Panc1 (cell line): Measurements from ENCODE around the gene RAD1. TPM values are rescaled to one million over a fixed set of nuclear protein-coding genes. Genes with fewer than 3 reads are reported as not detected.

ENCODE experiments used
- ATAC-seq: fragments of 200-7000 bp; cut with Tn5 transposase; 2 replicates; pipeline ENCODE4 v1.9.1; 2020; ENCODE audit warnings: mild to moderate bottlenecking, moderate library complexity
- BruUV-seq: library from RNA; stranded (reverse); fragments of 400-500 nt; replicated peaks from 2 replicates; lab custom pipeline; 2021; lab: Mats Ljungman, UMichigan
- CTCF ChIA-PET: fragments of 300-600 bp; sonication (Branson Sonifier 250); formaldehyde crosslinking; loops from one replicate; lab custom pipeline; 2022; ENCODE audit warnings: antibody characterized with exemption; lab: Charles Lee
- POLR2A ChIA-PET: fragments of 300-600 bp; sonication (Branson Sonifier 250); formaldehyde crosslinking; loops from one replicate; lab custom pipeline; 2022; ENCODE audit warnings: antibody characterized with exemption; lab: Charles Lee
- DNase-seq: peaks from one replicate; pipeline ENCODE4 v3.0.0-alpha.2; 2010; ENCODE audit warnings: low read depth, low spot score
- H3K27ac ChIP-seq: 2 replicates; pipeline ENCODE4 v1.5.1; 2011; ENCODE audit warnings: mild to moderate bottlenecking, low read length, inconsistent platforms
- H3K27me3 ChIP-seq: fragments of 200-500 bp; sonication (Bioruptor generic); 2 replicates; pipeline ENCODE4 v1.6.0; 2014; ENCODE audit warnings: low read length, inconsistent platforms; ENCODE audit not compliant: control insufficient read depth, insufficient read depth
- H3K36me3 ChIP-seq: fragments of 200-500 bp; sonication (Bioruptor generic); 2 replicates; pipeline ENCODE4 v1.5.1; 2014; ENCODE audit warnings: inconsistent platforms, mild to moderate bottlenecking, low read length, moderate library complexity; ENCODE audit not compliant: control insufficient read depth, insufficient read depth
- H3K4me1 ChIP-seq: 2 replicates; pipeline ENCODE4 v1.5.1; 2011; ENCODE audit warnings: inconsistent platforms, mild to moderate bottlenecking, low read length, moderate library complexity; ENCODE audit not compliant: control insufficient read depth, insufficient read depth
- H3K4me3 ChIP-seq, 2 experiments: 2 replicates each; pipeline ENCODE4 v1.5.1; 2011 to 2012; ENCODE audit warnings: low read depth in 2 of 2, low read length in 2 of 2, mild to moderate bottlenecking in 2 of 2, inconsistent platforms in 1 of 2, moderate library complexity in 1 of 2
- H3K9me3 ChIP-seq: fragments of 200-500 bp; sonication (Bioruptor generic); 2 replicates; pipeline ENCODE4 v1.5.1; 2014; ENCODE audit warnings: low read depth, mild to moderate bottlenecking, inconsistent platforms, low read length, moderate library complexity; ENCODE audit not compliant: control insufficient read depth, insufficient read depth
- POLR2AphosphoS5 ChIP-seq: IDR thresholded peaks from 2 replicates; pipeline ENCODE4 v1.6.1; 2012; ENCODE audit warnings: mild to moderate bottlenecking, low read depth, low read length, moderate library complexity
- SIN3A ChIP-seq: IDR thresholded peaks from 2 replicates; pipeline ENCODE4 v1.6.1; 2012; ENCODE audit warnings: low read depth, mild to moderate bottlenecking, low read length, moderate library complexity, borderline replicate concordance; ENCODE audit not compliant: insufficient read depth
- TCF7L2 ChIP-seq: IDR thresholded peaks from 2 replicates; pipeline ENCODE4 v1.6.1; 2011; ENCODE audit warnings: mild to moderate bottlenecking, low read depth, low read length, inconsistent platforms
- in situ Hi-C: cut with HindIII; loops from 2 replicates; pipeline ENCODE4 v1.10.0; 2016; ENCODE audit warnings: low sequenced_read_pairs, low pct_unique_long_range_greater_than_20kb
- intact Hi-C: fragments of 100-400 bp; cut with micrococcal nuclease; formaldehyde crosslinking; loops from one replicate; pipeline ENCODE4 v1.10.0; 2022; ENCODE audit not compliant: unreplicated experiment
- total RNA-seq: library from RNA; stranded (reverse); gene quantifications from one replicate; pipeline ENCODE4 v1.2.1, GENCODE V29; 2021; ENCODE audit not compliant: unreplicated experiment
- TF ChIP-seq, protein P1 (sequence below): fragments of 450-650 bp; IDR thresholded peaks from 2 replicates; pipeline ENCODE4 v1.5.1; 2017; ENCODE audit warnings: mild to moderate bottlenecking
- TF ChIP-seq, protein P2 (sequence below), 2 experiments: IDR thresholded peaks; 2 replicates each; pipeline ENCODE4 v1.6.1; 2011 to 2012; ENCODE audit warnings: low read depth in 2 of 2, control low read depth in 1 of 2, low read length in 1 of 2, mild to moderate bottlenecking in 1 of 2, moderate library complexity in 1 of 2; ENCODE audit not compliant: insufficient read depth in 1 of 2

The RAD1 gene
- total RNA-seq, 1 experiment from 2014 or later, result 31.8 TPM

DNA sequence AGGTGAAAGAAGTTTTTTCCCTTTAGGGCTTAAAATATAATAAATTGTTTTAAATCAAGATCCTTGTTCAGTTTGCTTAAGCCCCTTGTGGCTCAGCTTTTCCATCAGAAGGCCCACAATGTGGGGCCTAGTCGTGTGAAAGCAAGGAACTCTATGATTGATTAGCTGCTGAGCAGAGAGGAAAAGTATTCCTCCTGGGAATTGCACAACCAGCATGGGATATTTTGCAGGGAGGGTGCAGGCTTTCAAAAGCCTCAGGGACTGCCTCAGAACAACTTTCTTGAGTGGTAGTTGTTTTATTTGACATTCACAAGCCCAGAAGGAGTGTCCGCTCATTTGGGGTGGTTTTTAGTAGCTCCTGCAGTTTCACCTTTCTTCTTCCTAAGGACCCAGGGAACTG, 56.5 kb downstream of the RAD1 start:
- ATAC-seq, result no peak
- ChIA-PET POLR2A (no interaction called here), CTCF (interaction anchor here (0.5 kb wide), 1 partner anchor 90 kb away, joined by 3 read pairs; no protein-coding TSS in a partner anchor)
- no peak for DNase-seq
- intact Hi-C loops (no loop called here), in situ Hi-C loops (no loop called here)
- H3K36me3 ChIP-seq, result no peaks in the 10 kb centered on the region
- H3K4me1 ChIP-seq, result no peaks in the 10 kb centered on the region
- H3K9me3 ChIP-seq, result no peaks in the 10 kb centered on the region
- TF ChIP-seq POLR2AphosphoS5 (no peak), TCF7L2 (no peak), SIN3A (no peak)
- TF ChIP-seq, protein P1, sequence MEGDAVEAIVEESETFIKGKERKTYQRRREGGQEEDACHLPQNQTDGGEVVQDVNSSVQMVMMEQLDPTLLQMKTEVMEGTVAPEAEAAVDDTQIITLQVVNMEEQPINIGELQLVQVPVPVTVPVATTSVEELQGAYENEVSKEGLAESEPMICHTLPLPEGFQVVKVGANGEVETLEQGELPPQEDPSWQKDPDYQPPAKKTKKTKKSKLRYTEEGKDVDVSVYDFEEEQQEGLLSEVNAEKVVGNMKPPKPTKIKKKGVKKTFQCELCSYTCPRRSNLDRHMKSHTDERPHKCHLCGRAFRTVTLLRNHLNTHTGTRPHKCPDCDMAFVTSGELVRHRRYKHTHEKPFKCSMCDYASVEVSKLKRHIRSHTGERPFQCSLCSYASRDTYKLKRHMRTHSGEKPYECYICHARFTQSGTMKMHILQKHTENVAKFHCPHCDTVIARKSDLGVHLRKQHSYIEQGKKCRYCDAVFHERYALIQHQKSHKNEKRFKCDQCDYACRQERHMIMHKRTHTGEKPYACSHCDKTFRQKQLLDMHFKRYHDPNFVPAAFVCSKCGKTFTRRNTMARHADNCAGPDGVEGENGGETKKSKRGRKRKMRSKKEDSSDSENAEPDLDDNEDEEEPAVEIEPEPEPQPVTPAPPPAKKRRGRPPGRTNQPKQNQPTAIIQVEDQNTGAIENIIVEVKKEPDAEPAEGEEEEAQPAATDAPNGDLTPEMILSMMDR, result no peak
- TF ChIP-seq, protein P2, sequence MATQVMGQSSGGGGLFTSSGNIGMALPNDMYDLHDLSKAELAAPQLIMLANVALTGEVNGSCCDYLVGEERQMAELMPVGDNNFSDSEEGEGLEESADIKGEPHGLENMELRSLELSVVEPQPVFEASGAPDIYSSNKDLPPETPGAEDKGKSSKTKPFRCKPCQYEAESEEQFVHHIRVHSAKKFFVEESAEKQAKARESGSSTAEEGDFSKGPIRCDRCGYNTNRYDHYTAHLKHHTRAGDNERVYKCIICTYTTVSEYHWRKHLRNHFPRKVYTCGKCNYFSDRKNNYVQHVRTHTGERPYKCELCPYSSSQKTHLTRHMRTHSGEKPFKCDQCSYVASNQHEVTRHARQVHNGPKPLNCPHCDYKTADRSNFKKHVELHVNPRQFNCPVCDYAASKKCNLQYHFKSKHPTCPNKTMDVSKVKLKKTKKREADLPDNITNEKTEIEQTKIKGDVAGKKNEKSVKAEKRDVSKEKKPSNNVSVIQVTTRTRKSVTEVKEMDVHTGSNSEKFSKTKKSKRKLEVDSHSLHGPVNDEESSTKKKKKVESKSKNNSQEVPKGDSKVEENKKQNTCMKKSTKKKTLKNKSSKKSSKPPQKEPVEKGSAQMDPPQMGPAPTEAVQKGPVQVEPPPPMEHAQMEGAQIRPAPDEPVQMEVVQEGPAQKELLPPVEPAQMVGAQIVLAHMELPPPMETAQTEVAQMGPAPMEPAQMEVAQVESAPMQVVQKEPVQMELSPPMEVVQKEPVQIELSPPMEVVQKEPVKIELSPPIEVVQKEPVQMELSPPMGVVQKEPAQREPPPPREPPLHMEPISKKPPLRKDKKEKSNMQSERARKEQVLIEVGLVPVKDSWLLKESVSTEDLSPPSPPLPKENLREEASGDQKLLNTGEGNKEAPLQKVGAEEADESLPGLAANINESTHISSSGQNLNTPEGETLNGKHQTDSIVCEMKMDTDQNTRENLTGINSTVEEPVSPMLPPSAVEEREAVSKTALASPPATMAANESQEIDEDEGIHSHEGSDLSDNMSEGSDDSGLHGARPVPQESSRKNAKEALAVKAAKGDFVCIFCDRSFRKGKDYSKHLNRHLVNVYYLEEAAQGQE (IDR thresholded peaks at IDR 0.05; ENCODE audit: insufficient read depth in 1 of 2, low read depth in 2 of 2, low read length in 1 of 2), result no peak
- no TSS peak for BruUV-seq
- H3K4me3 ChIP-seq, result no peak overlapping the region
- H3K27ac ChIP-seq, result no peak overlapping the region
- H3K27me3 ChIP-seq, result peaks cover 4% of the 10 kb centered on the region; the same call in 1 of the 2 replicates

DNA sequence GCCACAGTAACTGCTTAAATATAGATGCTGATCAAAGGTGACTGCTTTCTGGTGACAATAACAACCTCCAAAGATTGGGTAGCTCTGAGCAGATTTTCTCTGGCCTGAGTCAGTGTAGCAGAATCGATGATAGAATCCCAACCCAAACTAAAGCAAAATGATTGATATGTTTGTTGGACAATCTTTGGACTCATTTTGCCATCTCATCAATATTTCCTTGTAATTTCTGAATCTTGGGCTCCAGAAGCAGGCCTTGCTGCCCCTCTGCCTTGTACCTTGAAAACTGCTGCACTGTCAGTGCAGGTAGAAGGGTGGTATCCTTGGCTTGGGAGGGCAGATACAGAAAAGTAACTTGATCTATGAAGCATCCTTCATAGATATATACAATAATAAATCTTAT, 57.4 kb downstream of the RAD1 start:
- no peak overlapping the region for H3K27ac ChIP-seq
- intact Hi-C loops (no loop called here), in situ Hi-C loops (no loop called here)
- DNase-seq, result no peak
- POLR2A ChIA-PET, result no interaction called here
- H3K4me3 ChIP-seq, result no peak overlapping the region
- peaks cover 4% of the 10 kb centered on the region; the same call in 1 of the 2 replicates for H3K27me3 ChIP-seq
- BruUV-seq, result no TSS peak
- TF ChIP-seq TCF7L2, result no peak
- no peak for TF ChIP-seq POLR2AphosphoS5
- no peak for TF ChIP-seq SIN3A
- TF ChIP-seq, protein P2 (IDR thresholded peaks at IDR 0.05; ENCODE audit: insufficient read depth in 1 of 2, low read depth in 2 of 2, low read length in 1 of 2), result no peak
- TF ChIP-seq, protein P1, result no peak
- H3K9me3 ChIP-seq, result no peaks in the 10 kb centered on the region
- no peak for ATAC-seq
- no peaks in the 10 kb centered on the region for H3K36me3 ChIP-seq
- CTCF ChIA-PET, result interaction anchor here (0.6 kb wide), 1 partner anchor 192 kb away, joined by 3 read pairs; no protein-coding TSS in a partner anchor
- H3K4me1 ChIP-seq, result no peaks in the 10 kb centered on the region
